DOHH2 (cell line): ENCODE measurements around the gene LSM3.

Experiments used
- H3F3A ChIP-seq: fragments of 200-600 bp; sonication (generic), shearing (Covaris generic); 2 replicates; pipeline ENCODE4 v1.6.0; 2016; ENCODE audit warnings: antibody characterized with exemption, mild to moderate bottlenecking; ENCODE audit not compliant: control insufficient read depth, insufficient read depth
- H3K27ac ChIP-seq: fragments of 200-600 bp; sonication (generic); 2 replicates; pipeline ENCODE4 v1.5.1; 2014; ENCODE audit warnings: low read depth, mild to moderate bottlenecking, low read length, moderate library complexity
- H3K27me3 ChIP-seq: fragments of 200-600 bp; sonication (generic); 2 replicates; pipeline ENCODE4 v1.6.1; 2014; ENCODE audit warnings: mild to moderate bottlenecking, low read length, mixed read lengths; ENCODE audit not compliant: control insufficient read depth
- H3K36me3 ChIP-seq: fragments of 200-600 bp; sonication (generic); 2 replicates; pipeline ENCODE4 v1.6.1; 2014; ENCODE audit warnings: mild to moderate bottlenecking, low read length, moderate library complexity, mixed read lengths; ENCODE audit not compliant: control insufficient read depth
- H3K4me1 ChIP-seq: fragments of 200-600 bp; sonication (generic); 2 replicates; pipeline ENCODE4 v1.6.1; 2014; ENCODE audit warnings: mild to moderate bottlenecking, low read length, mixed read lengths; ENCODE audit not compliant: control insufficient read depth
- H3K4me2 ChIP-seq: fragments of 200-600 bp; sonication (generic); 2 replicates; pipeline ENCODE4 v1.6.0; 2014; ENCODE audit warnings: mild to moderate bottlenecking, low read length, moderate library complexity
- H3K4me3 ChIP-seq: fragments of 200-600 bp; sonication (generic); 2 replicates; pipeline ENCODE4 v1.5.1; 2014; ENCODE audit warnings: mild to moderate bottlenecking, low read length, mixed read lengths
- H3K79me2 ChIP-seq: fragments of 200-600 bp; sonication (generic); 2 replicates; pipeline ENCODE4 v1.6.1; 2014; ENCODE audit warnings: mild to moderate bottlenecking, low read length, mixed read lengths; ENCODE audit not compliant: control insufficient read depth
- H3K9me2 ChIP-seq: fragments of 200-600 bp; sonication (generic); replicated peaks from 2 replicates; pipeline ENCODE4 v1.6.1; 2014; ENCODE audit warnings: mild to moderate bottlenecking, low read length, mixed read lengths; ENCODE audit not compliant: control insufficient read depth
- H3K9me3 ChIP-seq: fragments of 200-600 bp; sonication (generic); 2 replicates; pipeline ENCODE4 v1.6.1; 2014; ENCODE audit warnings: antibody characterized with exemption, low read length, mixed read lengths; ENCODE audit not compliant: control insufficient read depth, insufficient read depth
- H4K20me1 ChIP-seq: fragments of 200-600 bp; sonication (generic); 2 replicates; pipeline ENCODE4 v1.6.0; 2014; ENCODE audit warnings: low read depth, mild to moderate bottlenecking, antibody characterized with exemption, low read length, moderate library complexity; ENCODE audit not compliant: control insufficient read depth, insufficient read depth
- CTCF ChIP-seq: fragments of 200-600 bp; sonication (generic); IDR thresholded peaks from one replicate; pipeline ENCODE4 v1.5.1; 2014; ENCODE audit warnings: antibody characterized with exemption, mild to moderate bottlenecking, low read depth, low read length; ENCODE audit not compliant: poor library complexity, severe bottlenecking
- EZH2phosphoT487 ChIP-seq: fragments of 200-600 bp; sonication (generic); IDR thresholded peaks from 2 replicates; pipeline ENCODE4 v1.6.1; 2017; ENCODE audit warnings: borderline replicate concordance, mild to moderate bottlenecking, antibody characterized with exemption, low read length, moderate library complexity, mixed read lengths

Gene LSM3

GRCh38 chr3:14132689-14133088, 45.9 kb upstream of the LSM3 start:
- Histone ChIP-seq H3K4me2 (no peak overlapping the region), H3K9me2 (no peaks in the 10 kb centered on the region), H3F3A (no peaks in the 10 kb centered on the region), H3K9me3 (no peaks in the 10 kb centered on the region), H3K36me3 (peaks cover 59% of the 10 kb centered on the region), H3K79me2 (peaks cover 11% of the 10 kb centered on the region), H4K20me1 (no peaks in the 10 kb centered on the region), H3K4me1 (no peaks in the 10 kb centered on the region), H3K27ac (no peak overlapping the region), H3K4me3 (no peak overlapping the region), H3K27me3 (no peaks in the 10 kb centered on the region)
- TF ChIP-seq EZH2phosphoT487 (no peak), CTCF (no peak)

DNA sequence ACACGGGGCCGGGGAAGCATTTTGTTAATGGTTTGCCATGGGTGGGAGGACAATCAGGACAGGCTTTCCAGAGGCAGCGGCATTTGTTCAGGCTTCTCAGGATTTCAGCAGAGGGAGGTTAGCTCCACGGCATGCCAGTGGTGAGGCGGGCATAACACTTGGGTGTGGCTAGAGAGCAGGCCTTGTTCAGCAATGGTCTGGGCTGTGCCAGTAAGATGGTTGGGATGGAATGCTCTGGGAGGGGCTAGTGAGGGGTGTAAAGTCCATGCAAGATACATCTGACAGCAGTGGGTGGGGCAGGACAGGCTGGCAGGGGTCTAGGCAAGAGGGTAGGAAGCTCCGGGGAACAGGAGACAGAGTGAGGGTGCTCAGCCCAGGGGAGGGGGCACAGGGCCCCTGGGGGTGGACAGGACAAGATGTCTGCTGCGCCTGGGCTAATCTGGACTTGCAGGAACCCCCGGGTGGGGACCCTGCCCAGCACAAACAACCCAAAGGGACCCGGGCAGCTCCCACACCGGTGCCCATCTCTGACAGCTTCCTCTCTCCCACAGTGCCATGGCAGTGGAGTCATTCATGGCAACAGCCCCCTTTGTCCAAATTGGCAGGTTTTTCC, 45.3 kb upstream of the LSM3 start:
- peaks cover 5% of the 10 kb centered on the region for H3K79me2 ChIP-seq
- no peaks in the 10 kb centered on the region for H3K27me3 ChIP-seq
- H3K9me2 ChIP-seq, result no peaks in the 10 kb centered on the region
- no peak overlapping the region for H3K4me2 ChIP-seq
- H3K4me1 ChIP-seq, result no peaks in the 10 kb centered on the region
- no peak overlapping the region for H3K27ac ChIP-seq
- no peak for TF ChIP-seq CTCF
- no peak for TF ChIP-seq EZH2phosphoT487
- no peak overlapping the region for H3K4me3 ChIP-seq
- no peaks in the 10 kb centered on the region for H4K20me1 ChIP-seq
- H3K9me3 ChIP-seq, result no peaks in the 10 kb centered on the region
- H3F3A ChIP-seq, result no peaks in the 10 kb centered on the region
- H3K36me3 ChIP-seq, result peaks cover 53% of the 10 kb centered on the region

DNA sequence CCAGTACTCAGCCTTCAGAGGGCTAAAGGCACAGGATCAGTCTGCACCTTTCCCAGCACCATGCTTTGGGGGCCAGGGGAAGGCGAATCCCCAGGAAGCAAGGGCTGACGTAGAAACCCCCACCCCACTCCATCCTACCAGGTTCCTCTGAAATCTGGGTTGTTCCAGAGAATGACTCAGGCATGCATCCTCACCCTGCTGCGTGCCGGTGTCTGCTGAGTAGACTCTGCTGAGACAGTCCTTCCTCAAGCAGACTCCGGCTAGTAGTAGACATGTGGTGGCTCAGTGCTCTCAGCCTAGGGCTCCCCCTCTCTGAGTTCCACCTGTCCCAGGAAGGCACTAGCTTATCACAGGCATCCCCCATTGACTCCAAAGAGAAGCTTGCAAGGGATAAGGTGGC, 44.7 kb upstream of the LSM3 start:
- no peak overlapping the region for H3K4me3 ChIP-seq
- H3K79me2 ChIP-seq, result no peaks in the 10 kb centered on the region; the same call in 1 of the 2 replicates
- no peaks in the 10 kb centered on the region for H4K20me1 ChIP-seq
- TF ChIP-seq CTCF (no peak), EZH2phosphoT487 (no peak)
- no peak overlapping the region for H3K27ac ChIP-seq
- H3F3A ChIP-seq, result no peaks in the 10 kb centered on the region
- no peaks in the 10 kb centered on the region for H3K27me3 ChIP-seq
- no peak overlapping the region for H3K4me2 ChIP-seq
- H3K9me3 ChIP-seq, result no peaks in the 10 kb centered on the region
- H3K4me1 ChIP-seq, result no peaks in the 10 kb centered on the region
- no peaks in the 10 kb centered on the region for H3K9me2 ChIP-seq
- peaks cover 48% of the 10 kb centered on the region for H3K36me3 ChIP-seq
